T-cell (primary cell): ENCODE data around the gene ULK4. TPM values are rescaled to one million over a fixed set of nuclear protein-coding genes. Genes with fewer than 3 reads are reported as not detected.

Source experiments
- ATAC-seq, 4 experiments: fragments of 200-7000 bp in 3 of 4; fragments of 150-1000 bp in 1 of 4; cut with Tn5 transposase; replicated peaks in 1 of 4; 1 replicate in 3 of 4; 2 replicates in 1 of 4; pipeline ENCODE4 v1.10.0; 2021; ENCODE audit warnings: moderate library complexity in 3 of 4, mild to moderate bottlenecking in 2 of 4, moderate number of reproducible peaks in 1 of 4
- CTCF ChIA-PET, 2 donors: fragments of 300-600 bp; sonication (Branson Sonifier 250); formaldehyde crosslinking; loops; one replicate each; lab custom pipeline; 2022; ENCODE audit warnings: antibody characterized with exemption in 2 of 2; lab: Charles Lee
- POLR2A ChIA-PET, 2 donors: fragments of 300-600 bp; sonication (Branson Sonifier 250); formaldehyde crosslinking; loops; one replicate each; lab custom pipeline; 2022; ENCODE audit warnings: antibody characterized with exemption in 2 of 2; lab: Charles Lee
- DNase-seq, 35 experiments: peaks; one replicate each; pipeline versions ENCODE4 v3.0.0 to v3.0.0-alpha.2; 2013 to 2023
- H3K27ac ChIP-seq: one replicate; pipeline ENCODE4 v1.5.1; 2013; ENCODE audit warnings: low read length
- H3K27me3 ChIP-seq, 2 experiments: replicated peaks in 1 of 2; 1 replicate in 1 of 2; 2 replicates in 1 of 2; pipeline versions ENCODE4 v1.6.1 to v1.7.0; 2013; ENCODE audit warnings: low read length in 1 of 2, mixed read lengths in 1 of 2; ENCODE audit not compliant: control insufficient read depth in 2 of 2, insufficient read depth in 2 of 2; ENCODE audit errors: extremely low read depth in 1 of 2
- H3K36me3 ChIP-seq, 2 donors: 1 replicate in 1 of 2; 2 replicates in 1 of 2; pipeline versions ENCODE4 v1.6.1 to v1.7.0; 2013; ENCODE audit warnings: low read length in 1 of 2; ENCODE audit not compliant: control insufficient read depth in 2 of 2, insufficient read depth in 1 of 2; ENCODE audit errors: extremely low read depth in 1 of 2
- H3K4me1 ChIP-seq, 2 experiments: 1 replicate in 1 of 2; 2 replicates in 1 of 2; pipeline versions ENCODE4 v1.6.1 to v1.7.0; 2013; ENCODE audit warnings: low read length in 2 of 2, mixed read lengths in 1 of 2; ENCODE audit not compliant: insufficient read depth in 2 of 2, control insufficient read depth in 1 of 2; ENCODE audit errors: extremely low read depth in 1 of 2
- H3K4me3 ChIP-seq, 2 donors: 1 replicate in 1 of 2; 2 replicates in 1 of 2; pipeline versions ENCODE4 v1.5.1 to v1.7.0; 2013; ENCODE audit warnings: mild to moderate bottlenecking in 2 of 2, low read length in 1 of 2, moderate library complexity in 1 of 2; ENCODE audit not compliant: control insufficient read depth in 1 of 2; ENCODE audit errors: extremely low read depth in 1 of 2
- H3K9me3 ChIP-seq: 2 replicates; pipeline ENCODE4 v1.7.0; 2013
- H3K27ac Mint-ChIP-seq, 2 donors: one replicate each; pipeline ENCODE4 v1.8.0; 2020 to 2021; ENCODE audit warnings: mild to moderate bottlenecking in 2 of 2, mixed read lengths in 2 of 2
- H3K27me3 Mint-ChIP-seq, 2 donors: one replicate each; pipeline ENCODE4 v1.8.0; 2021 to 2022; ENCODE audit warnings: mixed read lengths in 2 of 2
- H3K36me3 Mint-ChIP-seq: one replicate; pipeline ENCODE4 v1.8.0; 2021; ENCODE audit warnings: mixed read lengths
- H3K4me1 Mint-ChIP-seq, 3 donors: one replicate each; pipeline ENCODE4 v1.8.0; 2020 to 2022; ENCODE audit warnings: mixed read lengths in 3 of 3, mild to moderate bottlenecking in 1 of 3
- H3K4me3 Mint-ChIP-seq, 3 donors: one replicate each; pipeline ENCODE4 v1.8.0; 2020 to 2022; ENCODE audit warnings: mild to moderate bottlenecking in 3 of 3, mixed read lengths in 3 of 3, moderate library complexity in 3 of 3
- H3K9me3 Mint-ChIP-seq, 3 donors: one replicate each; pipeline ENCODE4 v1.8.0; 2020 to 2022; ENCODE audit warnings: mixed read lengths in 3 of 3
- WGBS: methylation state at CpG from one replicate; pipeline ENCODE4 v1.1.5; 2013; ENCODE audit warnings: missing lambda C conversion rate; ENCODE audit not compliant: insufficient coverage; 5-methylcytosine and 5-hydroxymethylcytosine counted together
- total RNA-seq, 35 experiments: library from RNA in 6 of 35; stranded (reverse) in 6 of 35; fragments of 120-200 nt in 1 of 35; gene quantifications; one replicate each; pipeline versions ENCODE4 v1.2.1 to v1.2.4 and lab custom pipeline; 2013 to 2026

The ULK4 gene
- total RNA-seq, 5 donors from 2014 or later (not counting 1 experiment from before 2014, with no cell fraction given), result 17.5 to 28.2 (median 19.7) TPM

DNA sequence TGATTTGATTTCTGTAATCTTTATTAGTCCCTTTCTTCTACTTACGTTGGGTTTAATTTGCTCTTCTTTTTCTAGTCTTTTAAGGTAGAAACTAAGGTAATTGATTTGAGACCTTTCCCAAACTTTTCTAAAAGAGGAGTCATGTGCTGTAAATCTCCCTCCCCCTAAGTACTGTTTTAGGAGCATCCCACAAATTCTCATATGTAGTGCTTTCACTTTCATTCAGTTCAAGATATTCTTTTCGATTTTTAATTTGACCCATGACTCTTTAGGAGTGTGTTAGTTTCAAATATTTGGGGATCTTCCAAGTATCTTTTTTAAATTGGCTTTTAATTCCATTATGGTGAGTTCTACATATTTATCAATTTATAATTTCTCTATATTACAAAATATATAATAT lies 520.8 kb downstream of the ULK4 start:
- Histone ChIP-seq H3K36me3 (no peaks in the 10 kb centered on the region), H3K4me1 (no peaks in the 10 kb centered on the region), H3K9me3 (no peaks in the 10 kb centered on the region), H3K27ac (no peak overlapping the region), H3K4me3 (no peak overlapping the region), H3K27me3 (no peaks in the 10 kb centered on the region)
- H3K4me1 Mint-ChIP-seq, result no peaks in the 10 kb centered on the region
- no peak overlapping the region for H3K27ac Mint-ChIP-seq
- peaks cover 7 to 21% (median 10%) of the 10 kb centered on the region in 3 donors for H3K9me3 Mint-ChIP-seq
- H3K4me3 Mint-ChIP-seq, result no peak overlapping the region
- no peak for DNase-seq
- H3K36me3 Mint-ChIP-seq, result peaks cover 22% of the 10 kb centered on the region
- no CpG with 5 or more reads among the region's 2 CpGs for WGBS
- ATAC-seq, result no peak
- ChIA-PET POLR2A (no interaction called here), CTCF (no interaction called here)
- H3K27me3 Mint-ChIP-seq, result no peaks in the 10 kb centered on the region

DNA sequence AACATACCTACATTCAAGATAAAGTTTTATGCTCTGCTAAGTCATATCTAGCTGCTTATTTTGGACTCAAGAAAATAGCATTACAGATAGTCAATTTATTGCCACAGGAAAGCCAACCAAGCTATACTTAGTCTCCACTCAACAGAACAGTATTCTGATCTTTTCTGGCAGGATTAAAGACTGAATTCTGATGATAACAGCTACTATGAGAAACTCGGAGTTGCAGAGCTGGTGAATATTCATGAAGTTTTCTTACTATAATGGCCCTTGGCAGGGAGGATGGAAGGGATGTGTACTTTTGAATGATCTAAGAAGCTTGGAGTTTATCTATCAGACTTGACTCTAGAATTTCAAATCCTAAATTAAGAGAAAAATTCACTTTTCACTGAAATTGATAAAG lies 524.9 kb downstream of the ULK4 start:
- no peaks in the 10 kb centered on the region for H3K27me3 ChIP-seq
- H3K27ac ChIP-seq, result no peak overlapping the region
- Mint-ChIP-seq H3K4me3 (no peak overlapping the region), H3K4me1 (no peaks in the 10 kb centered on the region), H3K36me3 (peaks cover 21% of the 10 kb centered on the region), H3K27me3 (no peaks in the 10 kb centered on the region), H3K27ac (no peak overlapping the region), H3K9me3 (peaks cover 11 to 18% (median 12%) of the 10 kb centered on the region in 3 donors)
- CTCF ChIA-PET, result interaction anchor here in 1 of 2 donors (0.6 kb wide), 1 partner anchor 382 kb away, joined by 4 read pairs; no protein-coding TSS in a partner anchor
- H3K4me1 ChIP-seq, result no peaks in the 10 kb centered on the region
- no peak for DNase-seq
- no peaks in the 10 kb centered on the region for H3K9me3 ChIP-seq
- ATAC-seq, result no peak
- no peak overlapping the region for H3K4me3 ChIP-seq
- POLR2A ChIA-PET, result no interaction called here
- WGBS, result no CpG with 5 or more reads among the region's 1 CpG
- H3K36me3 ChIP-seq, result no peaks in the 10 kb centered on the region

DNA sequence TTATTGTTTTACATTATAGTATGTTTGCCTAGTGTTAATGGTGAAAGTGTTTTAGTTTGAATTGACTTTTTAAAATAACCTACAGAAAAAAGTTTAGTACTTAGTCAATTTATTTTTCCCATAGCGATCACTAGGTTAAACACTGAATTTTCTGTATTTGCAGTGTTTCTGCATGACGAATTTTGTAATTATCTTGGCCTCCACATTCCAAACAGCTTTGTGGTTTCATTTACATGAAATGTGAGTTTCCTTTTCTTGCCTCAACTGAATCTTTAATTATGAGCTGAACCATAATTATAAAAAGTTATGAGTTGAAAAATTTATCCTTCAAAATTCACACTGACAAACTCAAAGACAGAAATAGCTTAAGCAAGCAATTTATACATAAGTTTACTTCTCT lies 527.1 kb downstream of the ULK4 start:
- no CpG with 5 or more reads among the region's 2 CpGs for WGBS
- H3K27me3 ChIP-seq, result no peaks in the 10 kb centered on the region
- ATAC-seq (no peak), DNase-seq (no peak)
- Mint-ChIP-seq H3K9me3 (peaks cover 3 to 5% (median 4%) of the 10 kb centered on the region in 3 donors), H3K27me3 (no peaks in the 10 kb centered on the region), H3K27ac (no peak overlapping the region), H3K4me1 (no peaks in the 10 kb centered on the region), H3K4me3 (no peak overlapping the region), H3K36me3 (peaks cover 10% of the 10 kb centered on the region)
- no peaks in the 10 kb centered on the region for H3K9me3 ChIP-seq
- H3K4me1 ChIP-seq, result no peaks in the 10 kb centered on the region
- H3K27ac ChIP-seq, result no peak overlapping the region
- H3K4me3 ChIP-seq, result no peak overlapping the region
- ChIA-PET POLR2A (no interaction called here), CTCF (no interaction called here)
- no peaks in the 10 kb centered on the region for H3K36me3 ChIP-seq

DNA sequence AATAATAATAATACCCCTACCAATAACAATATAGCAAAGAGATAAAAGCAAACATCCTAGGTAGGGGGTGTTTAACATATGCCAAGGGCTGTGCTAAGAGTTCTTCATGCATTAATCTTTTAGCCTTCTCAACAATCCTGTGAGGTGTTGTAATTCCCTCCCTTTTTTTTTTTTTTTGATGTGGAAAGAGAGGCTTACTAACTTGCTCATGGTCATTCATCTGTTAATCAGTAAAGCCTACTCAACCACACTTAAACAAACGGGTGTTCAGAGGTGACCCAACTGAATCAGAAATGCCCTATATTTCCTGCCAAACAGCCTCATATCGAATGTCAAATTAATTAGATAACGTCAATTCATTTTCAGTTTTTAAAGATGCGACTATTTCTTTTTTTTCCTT lies 530.5 kb downstream of the ULK4 start:
- DNase-seq, result no peak
- peaks cover 0 to 8% of the 10 kb centered on the region in 2 donors for H3K27me3 Mint-ChIP-seq
- H3K4me1 ChIP-seq, result no peaks in the 10 kb centered on the region
- ChIA-PET CTCF (no interaction called here), POLR2A (no interaction called here)
- no peaks in the 10 kb centered on the region for H3K9me3 ChIP-seq
- peaks cover 6 to 19% (median 17%) of the 10 kb centered on the region in 3 donors for H3K9me3 Mint-ChIP-seq
- 79% methylated on average over 2 of the region's 4 CpGs for WGBS
- ATAC-seq, result no peak
- no peak overlapping the region for H3K4me3 Mint-ChIP-seq
- H3K27ac Mint-ChIP-seq, result no peak overlapping the region
- H3K27ac ChIP-seq, result no peak overlapping the region
- H3K36me3 ChIP-seq, result no peaks in the 10 kb centered on the region
- no peaks in the 10 kb centered on the region for H3K27me3 ChIP-seq
- H3K4me1 Mint-ChIP-seq, result peaks cover 0 to 9% (median 2%) of the 10 kb centered on the region in 3 donors
- no peak overlapping the region for H3K4me3 ChIP-seq
- peaks cover 16% of the 10 kb centered on the region for H3K36me3 Mint-ChIP-seq

DNA sequence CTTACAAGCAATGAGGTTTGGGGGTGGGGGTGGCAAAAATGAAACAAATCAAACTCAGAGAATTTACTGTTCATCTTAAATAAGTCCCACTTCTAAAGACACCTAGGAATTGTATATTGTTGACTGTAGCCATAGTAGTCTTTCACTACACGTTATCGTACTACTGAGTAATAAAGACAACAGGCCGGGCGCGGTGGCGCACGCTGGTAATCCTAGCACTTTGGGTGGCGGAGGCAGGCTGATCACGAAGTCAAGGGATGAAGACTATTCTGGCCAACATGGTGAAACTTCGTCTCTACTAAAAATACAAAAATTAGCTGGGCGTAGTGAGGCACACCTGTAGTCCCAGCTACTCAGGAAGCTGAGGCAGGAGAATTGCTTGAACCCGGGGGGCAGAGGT lies 531.0 kb downstream of the ULK4 start:
- WGBS, result 94% methylated on average over 9 of the region's 12 CpGs
- Histone ChIP-seq H3K27ac (no peak overlapping the region), H3K4me1 (no peaks in the 10 kb centered on the region), H3K9me3 (peaks cover 2% of the 10 kb centered on the region), H3K4me3 (no peak overlapping the region), H3K36me3 (no peaks in the 10 kb centered on the region), H3K27me3 (no peaks in the 10 kb centered on the region)
- POLR2A ChIA-PET, result no interaction called here
- Mint-ChIP-seq H3K27ac (no peak overlapping the region), H3K4me3 (no peak overlapping the region), H3K9me3 (peaks cover 11 to 24% (median 18%) of the 10 kb centered on the region in 3 donors), H3K4me1 (peaks cover 5 to 14% (median 7%) of the 10 kb centered on the region in 3 donors), H3K27me3 (peaks cover 0 to 11% of the 10 kb centered on the region in 2 donors), H3K36me3 (peaks cover 21% of the 10 kb centered on the region)
- DNase-seq, result no peak
- CTCF ChIA-PET, result interaction anchor here in 1 of 2 donors (0.9 kb wide), 1 partner anchor 10 kb away, joined by 6 read pairs; no protein-coding TSS in a partner anchor
- no peak for ATAC-seq

DNA sequence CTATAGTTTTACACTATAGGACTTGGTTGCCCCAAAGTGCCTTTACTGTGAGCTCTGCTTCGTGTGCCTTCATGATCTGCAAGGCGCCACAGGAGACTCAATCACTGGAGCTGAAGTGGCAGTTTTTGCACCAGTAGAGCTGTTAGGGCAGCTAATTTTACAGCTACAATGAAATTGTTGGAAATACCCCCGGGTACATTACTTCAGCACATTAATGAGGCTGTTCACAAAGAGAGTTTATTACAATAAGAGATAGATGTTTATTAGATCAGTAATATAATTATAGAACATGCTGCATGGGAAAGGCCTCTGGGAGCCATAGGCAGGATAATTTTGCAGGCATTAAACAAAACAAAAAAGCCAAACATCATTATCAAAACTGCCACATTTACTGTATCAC lies 531.5 kb downstream of the ULK4 start:
- Mint-ChIP-seq H3K4me3 (no peak overlapping the region), H3K27ac (no peak overlapping the region), H3K36me3 (peaks cover 22% of the 10 kb centered on the region), H3K9me3 (peaks cover 15 to 28% (median 18%) of the 10 kb centered on the region in 3 donors), H3K4me1 (peaks cover 10 to 19% (median 12%) of the 10 kb centered on the region in 3 donors), H3K27me3 (peaks cover 0 to 11% of the 10 kb centered on the region in 2 donors)
- DNase-seq (no peak), ATAC-seq (no peak)
- no peaks in the 10 kb centered on the region for H3K27me3 ChIP-seq
- H3K36me3 ChIP-seq, result no peaks in the 10 kb centered on the region
- H3K27ac ChIP-seq, result no peak overlapping the region
- peaks cover 2% of the 10 kb centered on the region for H3K9me3 ChIP-seq
- ChIA-PET POLR2A (interaction anchor here in 1 of 2 donors (1.4 kb wide), 1 partner anchor 13 kb away, joined by 4 read pairs; no protein-coding TSS in a partner anchor), CTCF (interaction anchor here in 1 of 2 donors (0.9 kb wide), 1 partner anchor 10 kb away, joined by 6 read pairs; no protein-coding TSS in a partner anchor)
- peaks cover 0 to under 1% of the 10 kb centered on the region in 2 experiments for H3K4me1 ChIP-seq
- H3K4me3 ChIP-seq, result no peak overlapping the region
- no CpG with 5 or more reads among the region's 3 CpGs for WGBS
